NCI-H2029 (cell line): ENCODE data around the gene NTN1.

ENCODE experiments used
- DNase-seq: peaks from one replicate; lab custom pipeline; 2025; lab: John Stamatoyannopoulos, UW

NTN1 gene

DNA sequence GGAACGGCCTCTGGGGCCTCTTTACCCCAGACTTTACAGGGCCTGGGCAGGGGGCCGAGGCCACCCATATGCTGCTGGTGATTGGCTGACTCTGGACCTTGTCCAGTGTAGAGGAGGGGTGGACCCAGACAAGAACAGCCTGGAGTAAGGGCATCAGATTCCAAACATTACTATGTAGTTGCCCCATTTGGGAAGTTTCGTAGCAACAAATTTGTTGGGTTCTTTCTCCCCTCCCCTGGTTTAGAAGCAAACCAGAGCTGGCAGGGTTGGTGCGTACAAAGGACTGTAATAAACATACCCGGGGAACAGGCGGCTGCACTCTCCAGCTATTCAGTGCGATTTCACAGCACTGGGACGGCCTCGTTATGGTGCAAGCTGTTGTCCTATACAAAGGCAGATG lies 145.5 kb downstream of the NTN1 start:
- DNase-seq, result no peak

DNA sequence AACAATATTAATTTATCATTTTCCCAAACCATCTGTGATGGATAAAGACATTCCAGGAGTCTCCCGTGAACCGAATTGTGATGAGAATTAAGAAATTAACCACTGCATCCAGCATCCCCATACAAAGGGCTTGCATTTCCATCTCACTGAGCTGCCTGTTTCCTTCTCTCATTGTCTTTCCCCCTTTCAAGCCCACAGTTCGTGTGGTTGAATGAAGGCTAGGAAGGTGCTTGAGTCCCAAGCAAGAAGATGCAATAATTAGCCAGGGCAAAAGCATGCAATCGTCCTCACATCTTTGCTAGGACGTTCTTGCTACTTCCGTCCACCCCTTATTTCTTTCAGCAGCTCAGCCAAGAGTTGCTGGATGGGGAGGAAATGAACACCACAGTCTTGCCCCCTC lies 146.1 kb downstream of the NTN1 start:
- no peak for DNase-seq

DNA sequence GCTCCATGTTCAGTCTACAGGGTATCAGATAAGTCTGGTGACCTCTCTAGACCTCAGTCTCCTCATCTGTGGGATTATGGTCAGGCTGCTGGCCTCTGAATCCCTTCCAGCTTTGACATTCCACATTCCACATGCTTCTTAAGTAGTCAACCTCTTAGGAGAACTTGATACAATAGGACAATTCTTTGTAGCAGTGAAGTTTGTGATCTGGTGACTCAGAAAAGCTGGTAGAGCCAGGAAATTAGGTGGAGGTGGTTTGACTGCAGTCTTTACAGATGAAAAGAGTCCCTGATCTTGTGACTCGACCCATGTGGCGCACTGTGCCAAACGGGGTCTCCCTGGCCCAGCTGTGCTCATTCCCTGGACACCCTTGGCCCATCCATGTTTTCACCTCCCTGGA lies 147.8 kb downstream of the NTN1 start:
- no peak for DNase-seq

DNA sequence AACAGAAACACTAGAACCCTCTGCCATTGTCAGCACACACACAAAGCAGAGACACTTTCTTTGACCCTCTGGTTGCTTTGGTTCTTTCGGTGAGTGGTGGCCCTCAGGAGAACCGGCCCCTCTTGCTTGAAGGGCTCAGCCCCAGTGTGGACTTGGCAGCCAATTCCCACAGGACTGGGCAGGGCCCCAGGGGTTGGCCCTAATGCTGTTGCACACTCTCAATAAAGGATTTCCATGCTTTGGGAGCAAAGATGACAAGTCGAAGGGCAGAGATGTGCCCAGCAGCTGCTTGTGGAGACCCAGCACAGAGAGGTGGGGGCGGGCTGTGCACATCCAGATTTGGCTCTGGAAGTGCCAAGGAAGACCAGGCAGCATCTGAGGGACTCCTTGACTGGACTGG lies 149.0 kb downstream of the NTN1 start:
- DNase-seq, result no peak

DNA sequence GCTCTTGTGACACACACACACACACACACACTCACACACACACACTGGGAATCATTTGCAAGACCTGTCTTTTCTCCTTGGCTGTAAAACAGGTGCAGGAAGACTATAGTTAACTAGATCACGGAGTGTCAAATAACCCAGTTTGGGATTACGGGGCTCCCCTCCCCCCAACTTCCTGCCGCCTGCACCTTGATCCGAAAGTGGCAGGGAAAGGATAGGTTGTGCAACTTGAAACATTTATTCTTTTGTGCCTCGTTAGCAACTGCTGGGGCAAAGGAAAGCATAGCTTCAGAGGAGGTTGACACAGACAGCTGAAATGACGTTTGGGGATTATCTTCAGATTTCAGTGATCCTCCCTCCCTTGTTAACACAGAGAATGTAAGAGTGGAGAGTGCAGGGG lies 149.5 kb downstream of the NTN1 start:
- DNase-seq, result no peak

DNA sequence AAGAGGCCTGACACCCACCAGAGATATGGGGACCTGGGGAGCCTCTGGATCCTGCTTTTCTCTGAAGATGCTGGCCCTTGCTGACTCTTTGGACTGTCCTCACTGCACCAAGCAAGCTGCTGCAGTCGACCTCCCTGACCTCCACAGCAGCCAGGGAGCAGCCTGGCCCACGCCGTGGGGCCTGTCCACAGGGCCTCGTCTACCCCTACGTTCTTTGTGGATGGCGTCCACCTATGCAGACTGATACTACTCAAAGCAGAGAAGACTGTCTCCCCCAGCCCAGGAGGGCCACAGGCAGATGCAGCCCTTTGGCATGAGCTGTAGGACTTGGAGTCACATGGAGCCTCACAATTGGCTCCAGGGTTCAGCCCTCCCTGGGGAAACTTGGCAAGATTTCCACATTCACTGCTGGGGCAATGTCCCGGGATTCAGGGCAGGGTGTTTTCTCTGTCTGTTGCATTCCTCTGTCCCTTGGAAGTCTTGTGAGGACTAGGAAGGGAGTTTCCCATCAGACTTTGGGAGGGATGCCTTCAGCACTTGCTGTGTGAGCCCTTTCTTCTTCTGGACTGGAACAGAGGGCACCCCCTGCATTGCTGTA lies 152.2 kb downstream of the NTN1 start:
- DNase-seq, result no peak

DNA sequence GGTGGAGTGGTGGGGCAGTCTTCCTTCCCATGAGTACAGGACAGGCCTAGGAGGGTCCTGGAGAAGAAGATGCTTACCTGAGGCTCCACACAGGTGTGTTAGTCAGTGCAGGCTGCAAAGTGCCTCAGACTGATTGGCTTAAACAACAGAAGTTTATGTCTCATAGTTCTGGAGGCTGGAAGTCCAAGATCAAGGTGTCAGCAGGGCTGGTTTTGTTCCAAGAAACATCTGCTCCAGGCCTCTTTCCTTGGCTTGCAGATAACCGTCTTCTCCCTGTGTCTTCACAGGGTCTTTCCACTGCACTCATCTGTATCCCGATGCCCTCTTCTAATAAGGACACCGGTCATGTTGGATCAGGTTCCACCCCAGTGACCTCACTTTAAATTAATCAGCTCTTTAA lies 153.0 kb downstream of the NTN1 start:
- DNase-seq, result no peak

DNA sequence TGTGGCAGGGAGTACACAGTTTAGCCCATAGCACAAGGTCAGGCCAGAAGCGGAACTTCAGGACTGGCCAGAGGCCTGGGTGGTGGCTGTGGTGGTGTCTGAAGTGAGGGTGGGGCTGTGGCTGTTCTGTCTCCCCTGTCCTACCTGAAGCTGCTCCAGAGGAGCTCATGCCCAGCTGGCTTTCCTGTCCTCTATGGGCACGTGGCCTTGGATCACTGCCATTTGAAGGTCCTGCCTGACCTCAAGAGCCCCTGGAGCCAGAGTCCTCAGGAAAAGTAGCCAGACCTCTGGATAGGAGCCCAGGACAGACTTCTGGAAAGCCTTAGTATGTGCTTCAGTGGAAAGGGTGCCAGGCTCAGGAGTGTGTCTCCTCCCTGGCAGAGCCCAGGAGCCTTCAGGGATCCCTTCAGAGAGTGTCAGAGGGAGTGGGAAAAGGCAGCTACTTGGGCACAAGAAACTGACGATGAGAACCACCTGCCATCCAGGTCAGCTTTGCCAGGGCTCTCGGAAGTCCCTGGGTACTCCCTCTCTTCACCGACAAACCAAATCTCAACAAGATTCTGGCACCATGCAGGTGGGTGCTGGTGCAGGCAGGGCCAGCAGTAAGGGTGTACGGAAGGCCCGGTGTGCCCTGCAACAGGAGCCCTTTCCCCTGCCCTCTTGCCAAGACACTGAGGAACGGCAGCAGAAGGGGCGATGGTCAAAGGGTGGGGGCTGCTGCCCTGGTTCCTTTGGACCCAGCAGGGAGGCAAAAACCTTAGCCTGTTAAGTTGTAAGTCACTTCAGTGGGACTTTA lies 153.7 kb downstream of the NTN1 start:
- DNase-seq, result no peak

DNA sequence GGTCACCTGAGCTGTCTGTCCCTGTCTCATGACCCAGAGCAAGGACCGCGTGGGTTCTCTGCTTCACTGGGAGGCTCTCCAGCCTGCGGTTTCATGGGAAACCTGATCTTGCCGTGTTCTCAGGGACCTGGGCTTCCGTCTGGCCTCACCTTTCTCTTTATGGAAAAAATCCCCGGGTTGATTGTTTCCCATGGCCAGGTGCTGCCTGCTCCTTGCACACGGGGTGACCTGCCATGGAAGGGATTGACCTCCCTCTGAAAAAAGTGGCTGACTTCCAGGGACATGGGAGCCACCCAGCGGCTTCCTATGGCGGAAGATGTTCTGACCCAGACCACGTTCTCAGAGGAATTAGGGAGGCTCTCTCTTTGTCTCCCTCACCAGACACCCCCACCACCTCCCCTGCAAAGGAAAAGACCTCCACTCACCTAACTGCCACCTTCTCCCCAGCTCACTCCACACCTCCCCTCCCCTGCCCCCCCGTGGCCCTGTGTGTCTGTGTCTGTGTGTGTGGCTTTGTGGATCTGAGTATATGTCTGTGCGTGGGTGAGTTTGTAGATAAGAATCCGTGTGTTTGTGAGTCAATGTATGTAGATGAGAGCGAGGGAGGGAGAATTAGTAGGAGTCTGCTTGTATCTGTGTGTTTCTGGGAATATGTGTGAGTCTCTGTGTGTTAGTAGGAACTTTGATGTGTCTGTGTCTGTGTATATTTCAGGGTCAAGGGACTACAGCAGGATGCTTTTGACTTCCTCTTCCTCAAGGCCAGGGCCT lies 154.6 kb downstream of the NTN1 start:
- peak; percentile 14 for DNase-seq

DNA sequence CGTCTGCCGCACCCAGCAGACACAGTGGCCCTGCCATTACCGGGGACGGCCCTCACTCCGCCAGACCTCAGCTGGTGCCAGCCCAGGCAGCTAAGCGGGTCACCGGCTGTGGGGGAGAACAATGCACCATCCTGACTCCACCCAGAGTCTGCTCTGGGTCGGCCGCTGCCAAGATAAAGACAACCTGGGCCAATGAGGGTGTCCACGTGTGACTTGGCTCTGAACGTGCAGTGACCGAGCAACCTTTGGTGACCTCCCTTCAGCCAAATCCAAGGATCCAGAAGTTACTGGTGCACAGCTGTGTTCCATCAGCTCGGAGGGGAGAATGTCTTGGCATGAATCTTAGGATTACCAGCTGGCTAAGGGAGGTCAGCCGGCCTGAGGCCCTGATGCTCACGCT lies 155.9 kb downstream of the NTN1 start:
- no peak for DNase-seq

DNA sequence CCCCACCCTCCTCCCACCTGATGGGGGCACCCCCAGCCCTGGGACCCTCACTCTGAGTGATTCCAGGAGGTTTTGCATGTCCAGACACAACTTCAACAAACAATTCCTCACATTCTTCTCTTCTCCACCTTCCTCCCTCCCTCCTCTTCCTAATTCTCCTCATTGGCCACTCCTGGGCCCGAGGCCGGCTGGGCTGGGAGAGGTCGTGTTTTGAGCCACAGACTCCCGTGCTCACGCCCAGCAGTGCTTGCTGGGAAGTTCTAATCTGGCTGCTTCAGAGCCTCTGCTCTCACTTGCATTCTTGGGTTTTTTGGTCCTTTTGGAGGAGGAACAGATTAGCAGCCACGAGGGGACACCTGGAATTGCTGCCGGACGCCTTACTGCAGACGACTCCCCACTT lies 157.0 kb downstream of the NTN1 start:
- no peak for DNase-seq

DNA sequence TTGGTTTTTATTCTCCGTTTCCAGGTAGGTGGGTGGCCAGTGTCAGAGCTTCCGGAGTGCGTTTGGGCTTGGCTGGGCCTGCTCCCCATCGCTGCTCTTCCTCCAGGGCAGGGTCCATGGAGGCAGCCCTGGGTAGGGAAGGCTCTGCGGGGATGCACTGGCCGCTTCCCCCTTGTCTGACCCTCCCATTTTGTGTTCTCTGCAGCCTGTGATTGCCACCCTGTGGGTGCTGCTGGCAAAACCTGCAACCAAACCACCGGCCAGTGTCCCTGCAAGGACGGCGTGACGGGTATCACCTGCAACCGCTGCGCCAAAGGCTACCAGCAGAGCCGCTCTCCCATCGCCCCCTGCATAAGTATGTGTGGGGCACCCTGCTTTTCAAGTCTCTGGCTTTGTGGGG lies 158.3 kb downstream of the NTN1 start:
- no peak for DNase-seq

DNA sequence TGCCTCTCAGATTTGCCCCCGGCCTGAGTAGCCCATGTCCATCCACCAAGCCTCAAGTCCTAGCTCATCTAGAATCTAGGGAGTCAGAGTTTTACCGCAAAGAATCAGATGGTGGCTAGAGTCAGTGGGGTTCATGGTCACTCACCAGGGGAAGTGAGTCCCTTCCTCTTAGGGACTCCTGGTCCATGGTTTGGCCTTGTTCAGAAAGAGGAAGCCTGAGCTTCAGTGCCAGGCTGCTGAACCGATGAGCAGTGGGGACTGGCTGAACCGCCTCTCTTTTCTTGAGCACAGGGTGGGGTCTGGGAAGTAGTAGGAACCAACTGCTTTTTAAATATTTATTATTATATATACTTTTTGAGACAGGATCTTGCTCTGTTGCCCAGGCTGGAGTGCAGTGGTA lies 160.3 kb downstream of the NTN1 start:
- DNase-seq, result no peak

DNA sequence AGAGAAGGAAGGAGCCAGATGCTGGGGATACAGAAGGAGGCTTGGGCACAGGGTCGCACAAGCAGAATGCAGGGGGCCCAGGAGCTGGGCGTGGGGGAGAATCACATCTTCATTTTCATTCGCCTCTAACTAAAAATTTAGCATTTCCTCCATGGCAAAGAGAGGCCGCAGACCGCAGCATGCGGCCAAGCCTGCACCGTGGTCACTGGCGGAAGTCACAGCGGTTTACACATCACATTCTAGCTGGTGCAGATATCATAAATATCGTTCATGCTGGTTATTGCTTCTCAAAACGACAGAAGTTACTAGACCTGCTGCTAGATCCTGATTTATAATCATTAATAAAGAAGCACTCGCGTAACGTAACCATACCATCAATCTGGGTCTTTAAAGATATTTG lies 162.0 kb downstream of the NTN1 start:
- no peak for DNase-seq

DNA sequence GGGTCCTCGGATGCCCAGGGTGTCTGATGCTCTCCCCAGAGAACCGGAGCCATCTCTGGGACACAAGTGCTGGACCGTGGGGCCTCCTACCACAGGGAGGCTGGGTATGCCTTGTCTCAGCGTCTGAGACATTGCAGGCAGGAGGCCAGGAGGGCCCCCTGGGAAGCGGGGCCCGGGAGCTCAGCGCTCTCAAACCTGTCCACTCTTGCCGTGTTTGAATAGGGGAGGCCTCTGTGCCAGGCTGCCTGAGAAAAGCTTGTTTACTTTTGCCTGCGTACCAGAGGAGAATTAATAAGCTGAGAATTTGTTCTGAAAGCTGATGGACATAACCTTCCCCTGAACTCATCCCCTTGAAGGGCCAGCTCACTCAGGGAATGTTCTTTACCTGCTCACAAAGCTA lies 163.8 kb downstream of the NTN1 start:
- no peak for DNase-seq

DNA sequence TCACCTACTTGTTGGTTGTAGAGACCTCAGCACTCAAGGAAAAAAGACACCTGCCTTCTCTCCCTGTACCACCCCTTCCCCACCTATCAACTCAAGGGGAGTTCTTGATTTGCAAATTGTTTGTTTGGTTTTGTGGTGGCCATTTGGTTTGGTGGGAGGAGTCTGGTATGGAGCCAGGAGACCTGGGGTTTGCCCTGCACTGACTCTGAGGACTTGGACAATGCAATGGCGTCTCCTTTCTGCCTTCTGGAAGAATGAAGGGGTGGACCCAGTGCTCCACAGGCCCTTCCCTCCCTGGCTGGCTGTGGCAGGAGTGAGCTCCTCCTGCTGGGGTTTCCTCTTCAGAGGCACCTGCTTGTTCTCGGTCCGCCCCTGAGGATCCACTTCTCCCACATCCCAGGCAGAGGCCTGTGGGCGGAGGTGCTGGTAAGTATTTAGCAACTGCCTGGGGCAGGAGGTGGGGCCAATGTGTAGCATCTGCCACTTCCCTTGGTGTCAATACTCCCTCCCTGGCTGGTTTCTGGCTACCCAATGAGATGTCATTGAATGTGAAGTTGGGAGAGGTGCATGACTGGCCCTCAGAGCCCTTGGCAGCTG lies 164.5 kb downstream of the NTN1 start:
- no peak for DNase-seq

DNA sequence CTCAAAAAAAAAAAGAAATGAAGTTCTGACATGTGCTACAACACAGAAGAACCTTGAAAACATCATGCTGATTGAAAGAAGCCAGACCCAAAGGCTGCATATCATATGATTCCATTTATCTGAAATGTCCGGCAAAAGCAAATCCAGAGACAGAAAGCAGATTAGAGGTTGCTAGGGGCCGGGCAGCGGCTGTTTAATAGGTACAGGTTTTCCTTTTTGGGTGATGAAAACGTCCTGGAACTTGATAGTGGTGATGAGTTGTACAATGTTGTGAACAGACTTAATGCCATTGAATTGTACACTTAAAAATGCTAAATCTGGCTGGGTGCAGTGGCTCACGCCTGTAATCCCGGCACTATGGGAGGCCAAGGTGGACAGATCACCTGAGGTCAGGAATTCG lies 166.5 kb downstream of the NTN1 start:
- DNase-seq, result no peak

DNA sequence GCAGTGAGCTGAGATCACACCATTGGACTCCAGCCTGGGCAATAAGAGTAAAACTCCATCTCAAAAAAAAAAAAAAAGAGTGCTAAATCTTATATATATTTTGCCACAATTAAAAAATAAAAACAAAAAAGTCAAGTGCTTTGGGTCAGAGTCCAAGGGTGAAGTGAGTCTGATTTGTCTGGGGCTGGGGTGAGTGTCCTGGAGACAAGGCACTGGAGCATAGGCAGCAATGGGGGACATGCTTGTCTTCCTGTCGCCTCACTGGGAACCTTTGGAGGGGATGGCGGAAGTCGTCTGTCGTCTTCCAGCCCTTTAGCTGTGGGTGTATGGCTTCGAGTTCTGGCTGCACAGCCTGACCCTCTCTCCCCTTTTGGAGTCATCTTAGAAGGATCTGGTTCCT lies 167.1 kb downstream of the NTN1 start:
- DNase-seq, result no peak

DNA sequence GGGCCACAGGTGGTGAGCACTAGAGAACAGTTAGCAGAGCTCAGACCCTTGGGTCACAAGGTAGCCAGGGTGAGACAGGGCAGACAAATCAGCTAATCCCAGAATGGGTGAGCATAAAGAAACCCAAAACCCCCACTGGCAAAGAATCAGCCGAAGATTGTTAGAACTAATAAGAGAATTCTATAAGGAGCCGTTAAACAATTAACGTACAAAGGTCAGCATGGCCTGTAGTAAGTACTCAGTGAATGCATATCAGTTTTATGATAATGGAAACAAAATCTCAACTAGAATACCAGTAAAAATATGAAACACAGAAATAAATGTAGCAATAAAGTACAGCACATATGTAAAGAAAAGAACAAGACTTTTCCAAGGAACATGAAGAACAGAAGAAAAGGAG lies 168.6 kb downstream of the NTN1 start:
- DNase-seq, result no peak

DNA sequence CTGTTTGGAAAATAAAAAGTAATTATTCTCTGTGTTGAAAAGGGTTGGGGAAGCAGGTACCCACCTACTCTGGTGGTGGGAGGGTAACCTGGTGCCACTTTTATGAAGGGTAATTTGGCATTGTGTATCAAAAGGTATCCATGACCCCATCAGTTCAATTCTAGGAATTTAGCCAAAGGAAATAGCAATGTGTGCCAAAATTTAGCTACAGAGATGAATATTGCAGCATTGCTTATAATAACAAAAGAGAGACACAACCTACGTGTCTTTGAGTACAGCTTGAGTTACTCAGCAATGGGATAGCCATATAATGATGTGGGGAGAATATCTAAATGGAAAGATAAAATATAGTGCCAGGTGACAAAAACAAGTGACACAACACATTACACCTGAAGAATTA lies 170.7 kb downstream of the NTN1 start:
- DNase-seq, result peak; percentile 33

DNA sequence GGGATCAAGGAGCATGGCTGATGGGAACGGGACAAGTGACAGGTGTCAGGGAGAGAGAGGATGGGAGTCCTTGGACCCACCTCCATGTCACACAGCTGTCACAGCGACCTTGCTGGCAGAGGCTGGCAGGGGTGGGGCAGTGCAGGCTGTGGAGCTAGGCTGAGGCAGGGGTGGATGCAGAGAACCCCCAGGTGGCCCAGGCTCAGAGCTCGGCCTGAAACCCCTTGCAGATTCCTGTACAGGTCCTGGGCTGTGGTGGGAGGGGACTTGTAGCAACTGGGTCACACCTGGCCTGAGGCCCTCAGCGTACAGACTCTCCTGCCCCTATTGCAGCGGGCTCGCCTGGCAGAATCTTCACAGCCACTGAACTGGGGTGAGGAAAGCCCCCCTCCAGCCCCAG lies 174.1 kb downstream of the NTN1 start:
- no peak for DNase-seq

DNA sequence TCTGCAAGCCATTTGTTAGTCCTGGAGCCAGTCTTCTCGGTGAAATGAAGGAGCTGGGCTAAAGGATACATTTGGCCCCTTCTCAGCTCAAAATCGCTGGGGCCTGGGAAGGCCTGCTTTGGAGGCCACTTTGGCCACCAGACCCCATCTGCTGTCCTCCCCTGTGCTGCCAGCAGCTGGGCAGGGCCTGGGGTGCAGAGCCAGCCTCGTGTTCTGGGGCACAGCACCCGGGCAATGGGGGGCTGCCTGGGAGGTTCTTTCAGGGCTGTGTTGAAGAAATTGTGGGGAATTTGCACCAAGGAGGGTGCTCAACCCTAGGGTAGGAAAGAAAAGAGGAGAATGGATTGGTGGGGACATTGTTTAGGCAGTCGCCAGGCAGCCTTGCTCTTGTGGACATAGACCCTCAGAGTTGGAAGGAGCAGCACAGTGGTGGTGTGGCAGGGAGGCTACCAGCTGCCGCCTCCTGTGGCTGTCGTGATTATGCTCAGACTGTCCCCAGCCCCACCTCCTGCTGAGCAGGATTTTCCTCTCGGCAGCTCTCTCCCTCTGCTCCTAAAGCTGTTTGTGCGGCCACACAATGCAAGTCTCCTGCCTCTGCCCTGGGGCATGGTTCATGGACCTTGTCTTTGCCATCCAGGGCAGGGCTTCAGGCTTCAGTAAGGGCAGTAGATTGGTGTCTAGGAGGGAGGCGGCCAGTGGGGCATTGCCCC lies 174.8 kb downstream of the NTN1 start:
- DNase-seq, result no peak
